ENCODE measurements around the gene S100P.
"Not testable (repeated sequence)": the region's sequence is repeated elsewhere in the genome, so short reads cannot be mapped to it uniquely, and the experiment has no call there.

The S100P gene

GRCh38 chr4:6693231-6694176 lies at the start of gene S100P:
TSS of gene S100P (plus strand) at chr4:6693878. CDS start at chr4:6693933, 55 bp downstream.
- H3K9me3 ChIP-seq (ENCODE audit: control insufficient read depth in 5 of 5, low read length in 5 of 5): no peaks in the 10 kb centered on the region
- H3K27me3 ChIP-seq (ENCODE audit: control insufficient read depth in 5 of 5, insufficient read depth in 4 of 5, low read length in 5 of 5): peaks cover 0 to 7% (median 0%) of the 10 kb centered on the region in 5 donors
- H3K4me3 ChIP-seq (ENCODE audit: low read depth in 1 of 5, low read length in 5 of 5): no peak within 1 kb of the TSS

GRCh38 chr4:6644792-6645530 lies 48.7 kb upstream of the S100P start:
- Histone ChIP-seq H3K4me3 (ENCODE audit: low read depth in 1 of 5, low read length in 5 of 5) (no peak overlapping the region), H3K27ac (ENCODE audit: low read depth, low read length) (no peak overlapping the region), H3K27me3 (ENCODE audit: control insufficient read depth in 5 of 5, insufficient read depth in 4 of 5, low read length in 5 of 5) (no peaks in the 10 kb centered on the region), H3K9ac (ENCODE audit: low read length in 5 of 5) (no peak overlapping the region), H3K4me1 (ENCODE audit: control insufficient read depth in 5 of 5, insufficient read depth in 5 of 5, low read length in 5 of 5) (peaks cover 7 to 26% (median 21%) of the 10 kb centered on the region in 5 donors), H3K36me3 (ENCODE audit: control insufficient read depth in 5 of 5, insufficient read depth in 5 of 5, low read length in 5 of 5) (peaks cover 0 to 17% (median 12%) of the 10 kb centered on the region in 5 donors), H3K9me3 (ENCODE audit: control insufficient read depth in 5 of 5, low read length in 5 of 5) (no peaks in the 10 kb centered on the region)

More at GRCh38 chr4:6693231-6694176, at the start of gene S100P:
- Histone ChIP-seq H3K36me3 (ENCODE audit: control insufficient read depth in 5 of 5, insufficient read depth in 5 of 5, low read length in 5 of 5) (peaks cover 0 to 5% (median 0%) of the 10 kb centered on the region in 5 donors), H3K9ac (ENCODE audit: low read length in 5 of 5) (peak within 1 kb of the TSS in 1 of 5 donors; percentile 43), H3K27ac (ENCODE audit: low read depth, low read length) (no peak within 1 kb of the TSS), H3K4me1 (ENCODE audit: control insufficient read depth in 5 of 5, insufficient read depth in 5 of 5, low read length in 5 of 5) (peaks cover 0 to 15% (median 8%) of the 10 kb centered on the region in 5 donors)

- peaks cover 2 to 13% (median 10%) of the 10 kb centered on the region in 5 donors for H3K4me1 ChIP-seq (ENCODE audit: control insufficient read depth in 5 of 5, insufficient read depth in 5 of 5, low read length in 5 of 5)
- no peak overlapping the region for H3K27ac ChIP-seq (ENCODE audit: low read depth, low read length)
- H3K27me3 ChIP-seq (ENCODE audit: control insufficient read depth in 5 of 5, insufficient read depth in 4 of 5, low read length in 5 of 5): no peaks in the 10 kb centered on the region
- no peak overlapping the region for H3K9ac ChIP-seq (ENCODE audit: low read length in 5 of 5)
- no peaks in the 10 kb centered on the region for H3K9me3 ChIP-seq (ENCODE audit: control insufficient read depth in 5 of 5, low read length in 5 of 5)
- no peak overlapping the region for H3K4me3 ChIP-seq (ENCODE audit: low read depth in 1 of 5, low read length in 5 of 5)
- H3K36me3 ChIP-seq (ENCODE audit: control insufficient read depth in 5 of 5, insufficient read depth in 5 of 5, low read length in 5 of 5): peaks cover 0 to 13% (median 11%) of the 10 kb centered on the region in 5 donors
Observed at GRCh38 chr4:6647169-6647568, 46.5 kb upstream of the S100P start.

GRCh38 chr4:6647582-6648230 lies 46.0 kb upstream of the S100P start:
- H3K4me3 ChIP-seq (ENCODE audit: low read depth in 1 of 5, low read length in 5 of 5): no peak overlapping the region
- no peak overlapping the region for H3K27ac ChIP-seq (ENCODE audit: low read depth, low read length)
- no peaks in the 10 kb centered on the region for H3K27me3 ChIP-seq (ENCODE audit: control insufficient read depth in 5 of 5, insufficient read depth in 4 of 5, low read length in 5 of 5)
- no peaks in the 10 kb centered on the region for H3K9me3 ChIP-seq (ENCODE audit: control insufficient read depth in 5 of 5, low read length in 5 of 5)
- peaks cover 2 to 8% (median 5%) of the 10 kb centered on the region in 5 donors for H3K4me1 ChIP-seq (ENCODE audit: control insufficient read depth in 5 of 5, insufficient read depth in 5 of 5, low read length in 5 of 5)
- H3K9ac ChIP-seq (ENCODE audit: low read length in 5 of 5): no peak overlapping the region
- H3K36me3 ChIP-seq (ENCODE audit: control insufficient read depth in 5 of 5, insufficient read depth in 5 of 5, low read length in 5 of 5): peaks cover 0 to 8% (median 5%) of the 10 kb centered on the region in 5 donors

GRCh38 chr4:6649216-6649615 lies 44.5 kb upstream of the S100P start:
- Histone ChIP-seq H3K27me3 (ENCODE audit: control insufficient read depth in 5 of 5, insufficient read depth in 4 of 5, low read length in 5 of 5) (no peaks in the 10 kb centered on the region), H3K36me3 (ENCODE audit: control insufficient read depth in 5 of 5, insufficient read depth in 5 of 5, low read length in 5 of 5) (no peaks in the 10 kb centered on the region), H3K4me3 (ENCODE audit: low read depth in 1 of 5, low read length in 5 of 5) (no peak overlapping the region), H3K9ac (ENCODE audit: low read length in 5 of 5) (no peak overlapping the region), H3K9me3 (ENCODE audit: control insufficient read depth in 5 of 5, low read length in 5 of 5) (no peaks in the 10 kb centered on the region), H3K4me1 (ENCODE audit: control insufficient read depth in 5 of 5, insufficient read depth in 5 of 5, low read length in 5 of 5) (no peaks in the 10 kb centered on the region), H3K27ac (ENCODE audit: low read depth, low read length) (no peak overlapping the region)

DNA sequence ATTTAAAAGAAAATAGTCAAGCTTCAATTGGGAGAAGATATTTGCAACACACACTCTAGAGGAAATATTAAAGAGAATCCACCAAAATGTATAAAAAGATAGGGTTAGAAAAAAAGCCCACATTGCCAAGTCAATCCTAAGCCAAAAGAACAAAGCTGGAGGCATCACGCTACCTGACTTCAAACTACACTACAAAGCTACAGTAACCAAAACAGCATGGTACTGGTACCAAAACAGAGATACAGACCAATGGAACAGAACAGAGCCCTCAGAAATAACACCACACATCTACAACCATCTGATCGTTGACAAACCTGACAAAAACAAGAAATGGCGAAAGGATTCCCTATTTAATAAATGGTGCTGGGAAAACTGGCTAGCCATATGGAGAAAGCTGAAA lies 39.5 kb upstream of the S100P start:
- not testable (repeated sequence) for H3K27ac ChIP-seq (ENCODE audit: low read depth, low read length); H3K9me3 ChIP-seq (ENCODE audit: control insufficient read depth in 5 of 5, low read length in 5 of 5); H3K36me3 ChIP-seq (ENCODE audit: control insufficient read depth in 5 of 5, insufficient read depth in 5 of 5, low read length in 5 of 5); H3K4me3 ChIP-seq (ENCODE audit: low read depth in 1 of 5, low read length in 5 of 5); H3K9ac ChIP-seq (ENCODE audit: low read length in 5 of 5); H3K27me3 ChIP-seq (ENCODE audit: control insufficient read depth in 5 of 5, insufficient read depth in 4 of 5, low read length in 5 of 5)
- peaks cover 0 to 10% (median 9%) of the 10 kb centered on the region in 5 donors for H3K4me1 ChIP-seq (ENCODE audit: control insufficient read depth in 5 of 5, insufficient read depth in 5 of 5, low read length in 5 of 5)

- H3K4me3 ChIP-seq (ENCODE audit: low read depth in 1 of 5, low read length in 5 of 5); H3K36me3 ChIP-seq (ENCODE audit: control insufficient read depth in 5 of 5, insufficient read depth in 5 of 5, low read length in 5 of 5): not testable (repeated sequence)
Observed at GRCh38 chr4:6655291-6655690, 38.4 kb upstream of the S100P start.

GRCh38 chr4:6655924-6656323 lies 37.8 kb upstream of the S100P start:
- Histone ChIP-seq H3K27ac (ENCODE audit: low read depth, low read length) (no peak overlapping the region), H3K27me3 (ENCODE audit: control insufficient read depth in 5 of 5, insufficient read depth in 4 of 5, low read length in 5 of 5) (peaks cover 0 to 10% (median 0%) of the 10 kb centered on the region in 5 donors), H3K36me3 (ENCODE audit: control insufficient read depth in 5 of 5, insufficient read depth in 5 of 5, low read length in 5 of 5) (no peaks in the 10 kb centered on the region), H3K4me3 (ENCODE audit: low read depth in 1 of 5, low read length in 5 of 5) (no peak overlapping the region), H3K4me1 (ENCODE audit: control insufficient read depth in 5 of 5, insufficient read depth in 5 of 5, low read length in 5 of 5) (peaks cover 0 to 12% (median 9%) of the 10 kb centered on the region in 5 donors), H3K9me3 (ENCODE audit: control insufficient read depth in 5 of 5, low read length in 5 of 5) (no peaks in the 10 kb centered on the region), H3K9ac (ENCODE audit: low read length in 5 of 5) (no peak overlapping the region)

More at GRCh38 chr4:6655291-6655690, 38.4 kb upstream of the S100P start:
- not testable (repeated sequence) for H3K27me3 ChIP-seq (ENCODE audit: control insufficient read depth in 5 of 5, insufficient read depth in 4 of 5, low read length in 5 of 5); H3K27ac ChIP-seq (ENCODE audit: low read depth, low read length); H3K9ac ChIP-seq (ENCODE audit: low read length in 5 of 5); H3K9me3 ChIP-seq (ENCODE audit: control insufficient read depth in 5 of 5, low read length in 5 of 5)
- peaks cover 0 to 12% (median 9%) of the 10 kb centered on the region in 5 donors for H3K4me1 ChIP-seq (ENCODE audit: control insufficient read depth in 5 of 5, insufficient read depth in 5 of 5, low read length in 5 of 5)

DNA sequence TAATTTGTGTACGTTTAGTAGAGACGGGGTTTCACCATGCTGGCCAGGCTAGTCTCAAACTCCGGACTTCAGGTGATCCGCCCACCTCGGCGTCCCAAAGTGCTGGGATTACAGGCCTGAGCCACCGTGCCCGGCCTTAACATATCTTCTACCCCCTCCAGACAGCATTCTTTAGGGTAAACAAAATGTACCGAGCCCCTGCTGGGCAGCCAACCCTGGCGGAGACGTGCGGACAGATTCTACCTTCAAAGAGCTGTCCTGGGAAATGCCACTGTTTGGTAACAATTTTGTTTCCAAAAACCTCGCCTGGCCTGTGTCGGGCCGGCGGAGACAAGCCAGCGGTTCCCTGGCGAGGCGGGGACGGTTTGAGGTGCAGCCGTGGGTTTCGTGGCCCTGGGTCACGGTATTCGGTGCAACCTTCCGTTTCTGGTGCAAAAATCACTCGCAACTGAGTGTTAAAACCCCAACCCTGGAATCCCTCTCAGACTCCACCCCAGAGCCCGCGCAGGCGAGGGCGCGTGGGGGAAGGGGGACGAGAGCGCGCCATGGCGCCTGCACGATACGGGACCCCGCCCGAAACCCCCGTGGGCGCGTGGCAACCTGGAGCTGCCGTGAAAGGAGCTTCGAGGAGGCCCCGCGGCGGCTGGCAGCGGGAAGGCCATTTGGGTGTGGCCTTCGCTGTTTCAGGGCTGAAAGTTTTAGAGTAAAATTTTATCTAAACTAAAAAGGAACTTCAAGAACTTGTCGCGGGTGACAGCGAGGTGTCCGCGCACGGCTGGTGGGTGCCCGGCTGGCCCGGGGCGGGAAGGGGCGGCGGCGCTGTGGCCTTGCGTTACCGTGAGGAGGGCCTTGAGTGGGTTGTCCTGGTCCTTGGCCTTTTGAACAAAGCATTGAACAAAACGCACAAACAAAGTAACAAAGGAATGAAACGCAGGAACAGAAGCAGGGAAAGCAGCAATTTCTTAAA lies 36.2 kb upstream of the S100P start:
- Histone ChIP-seq H3K4me3 (ENCODE audit: low read depth in 1 of 5, low read length in 5 of 5) (no peak overlapping the region), H3K9ac (ENCODE audit: low read length in 5 of 5) (no peak overlapping the region), H3K4me1 (ENCODE audit: control insufficient read depth in 5 of 5, insufficient read depth in 5 of 5, low read length in 5 of 5) (peaks cover 0 to 12% (median 9%) of the 10 kb centered on the region in 5 donors), H3K36me3 (ENCODE audit: control insufficient read depth in 5 of 5, insufficient read depth in 5 of 5, low read length in 5 of 5) (no peaks in the 10 kb centered on the region), H3K27ac (ENCODE audit: low read depth, low read length) (no peak overlapping the region), H3K27me3 (ENCODE audit: control insufficient read depth in 5 of 5, insufficient read depth in 4 of 5, low read length in 5 of 5) (peaks cover 0 to 19% (median 0%) of the 10 kb centered on the region in 5 donors), H3K9me3 (ENCODE audit: control insufficient read depth in 5 of 5, low read length in 5 of 5) (no peaks in the 10 kb centered on the region)
